ENCODE results near the gene MOGAT1. TPM values are rescaled to one million over a fixed set of nuclear protein-coding genes. Genes with fewer than 3 reads are reported as not detected.

The MOGAT1 gene
- total and polyA plus RNA-seq, 2 of the 13 experiments (the other 11 are each of a cell fraction or from before 2014, with no cell fraction given) = 0.98 to 4.3 TPM

- TF ChIP-seq CTCF (CRISPR knock-in tag; IDR thresholded peaks at IDR 0.05) = peak; percentile 24; the same call in 1 of the 2 replicates
- peak; percentile 74 for TF ChIP-seq CBX1 (IDR thresholded peaks at IDR 0.05; ENCODE audit: low read depth)
- no peak; the same call in 1 of the 2 replicates for TF ChIP-seq ZNF350 (CRISPR knock-in tag; IDR thresholded peaks at IDR 0.05; ENCODE audit: borderline replicate concordance, low read depth)
- TF ChIP-seq HNRNPUL1 (IDR thresholded peaks at IDR 0.05; ENCODE audit: low read depth, low read length) = peak; percentile 41; the same call in 1 of the 2 replicates
- TF ChIP-seq PCBP1 (IDR thresholded peaks at IDR 0.05; ENCODE audit: borderline replicate concordance, low read depth, low read length) = no peak
- peak; percentile 72; the same call in 1 of the 2 replicates for TF ChIP-seq RAD21 (CRISPR knock-in tag; IDR thresholded peaks at IDR 0.05)
- peak; percentile 71; the same call in 1 of the 2 replicates for TF ChIP-seq MEIS2 (CRISPR knock-in tag; IDR thresholded peaks at IDR 0.05)
- 0 out of 2 replicates have a peak, but pooled peaks have one; percentile 53 for TF ChIP-seq ZNF879 (CRISPR knock-in tag; IDR thresholded peaks at IDR 0.05)
- TF ChIP-seq SMC3 (IDR thresholded peaks at IDR 0.05; ENCODE audit: low read length) = no peak
- TF ChIP-seq, protein P1, sequence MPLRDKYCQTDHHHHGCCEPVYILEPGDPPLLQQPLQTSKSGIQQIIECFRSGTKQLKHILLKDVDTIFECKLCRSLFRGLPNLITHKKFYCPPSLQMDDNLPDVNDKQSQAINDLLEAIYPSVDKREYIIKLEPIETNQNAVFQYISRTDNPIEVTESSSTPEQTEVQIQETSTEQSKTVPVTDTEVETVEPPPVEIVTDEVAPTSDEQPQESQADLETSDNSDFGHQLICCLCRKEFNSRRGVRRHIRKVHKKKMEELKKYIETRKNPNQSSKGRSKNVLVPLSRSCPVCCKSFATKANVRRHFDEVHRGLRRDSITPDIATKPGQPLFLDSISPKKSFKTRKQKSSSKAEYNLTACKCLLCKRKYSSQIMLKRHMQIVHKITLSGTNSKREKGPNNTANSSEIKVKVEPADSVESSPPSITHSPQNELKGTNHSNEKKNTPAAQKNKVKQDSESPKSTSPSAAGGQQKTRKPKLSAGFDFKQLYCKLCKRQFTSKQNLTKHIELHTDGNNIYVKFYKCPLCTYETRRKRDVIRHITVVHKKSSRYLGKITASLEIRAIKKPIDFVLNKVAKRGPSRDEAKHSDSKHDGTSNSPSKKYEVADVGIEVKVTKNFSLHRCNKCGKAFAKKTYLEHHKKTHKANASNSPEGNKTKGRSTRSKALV (CRISPR knock-in tag; IDR thresholded peaks at IDR 0.05) = peak; percentile 99
- TF ChIP-seq, protein P2, sequence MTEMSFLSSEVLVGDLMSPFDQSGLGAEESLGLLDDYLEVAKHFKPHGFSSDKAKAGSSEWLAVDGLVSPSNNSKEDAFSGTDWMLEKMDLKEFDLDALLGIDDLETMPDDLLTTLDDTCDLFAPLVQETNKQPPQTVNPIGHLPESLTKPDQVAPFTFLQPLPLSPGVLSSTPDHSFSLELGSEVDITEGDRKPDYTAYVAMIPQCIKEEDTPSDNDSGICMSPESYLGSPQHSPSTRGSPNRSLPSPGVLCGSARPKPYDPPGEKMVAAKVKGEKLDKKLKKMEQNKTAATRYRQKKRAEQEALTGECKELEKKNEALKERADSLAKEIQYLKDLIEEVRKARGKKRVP (CRISPR knock-in tag; IDR thresholded peaks at IDR 0.05) = no peak; a peak in 2 of 4 replicates
- TF ChIP-seq ATF7-NPFF (CRISPR knock-in tag; IDR thresholded peaks at IDR 0.05; ENCODE audit: low read depth) = peak; percentile 97
- TF ChIP-seq ZFAT (CRISPR knock-in tag; conservative IDR thresholded peaks at IDR 0.05) = no peak; the same call in 1 of the 2 replicates
- peak; percentile 17; the same call in 1 of the 2 replicates for TF ChIP-seq MIER2 (CRISPR knock-in tag; IDR thresholded peaks at IDR 0.05)
- no peak; the same call in 1 of the 2 replicates for TF ChIP-seq SP2 (CRISPR knock-in tag; IDR thresholded peaks at IDR 0.05)
- TF ChIP-seq CHCHD3 (CRISPR knock-in tag; IDR thresholded peaks at IDR 0.05) = peak; percentile 97
- TF ChIP-seq JUN (CRISPR knock-in tag; IDR thresholded peaks at IDR 0.05) = peak; percentile 22; the same call in 1 of the 2 replicates
- TF ChIP-seq ZNF552 (CRISPR knock-in tag; IDR thresholded peaks at IDR 0.05; ENCODE audit: borderline replicate concordance) = peak; percentile 73; the same call in 1 of the 2 replicates
- TF ChIP-seq ZNF878 (CRISPR knock-in tag; IDR thresholded peaks at IDR 0.05) = peak; percentile 85; the same call in 1 of the 2 replicates
- TF ChIP-seq HNF4A (CRISPR knock-in tag; IDR thresholded peaks at IDR 0.05) = no peak; the same call in 1 of the 2 replicates
- TF ChIP-seq, protein P3, sequence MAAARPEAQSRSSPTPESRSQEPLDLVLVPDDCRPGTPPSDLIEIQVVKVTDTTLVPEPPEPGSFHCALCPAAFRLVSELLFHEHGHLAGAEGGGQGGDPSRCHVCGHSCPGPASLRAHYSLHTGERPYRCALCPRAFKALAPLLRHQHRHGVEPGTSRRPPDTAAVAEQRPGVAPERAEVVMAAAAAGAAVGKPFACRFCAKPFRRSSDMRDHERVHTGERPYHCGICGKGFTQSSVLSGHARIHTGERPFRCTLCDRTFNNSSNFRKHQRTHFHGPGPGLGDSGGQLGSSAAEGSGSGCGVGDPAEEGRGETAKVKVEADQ (CRISPR knock-in tag; IDR thresholded peaks at IDR 0.05; ENCODE audit: borderline replicate concordance) = peak; percentile 52; the same call in 1 of the 2 replicates
- TF ChIP-seq, protein P4, sequence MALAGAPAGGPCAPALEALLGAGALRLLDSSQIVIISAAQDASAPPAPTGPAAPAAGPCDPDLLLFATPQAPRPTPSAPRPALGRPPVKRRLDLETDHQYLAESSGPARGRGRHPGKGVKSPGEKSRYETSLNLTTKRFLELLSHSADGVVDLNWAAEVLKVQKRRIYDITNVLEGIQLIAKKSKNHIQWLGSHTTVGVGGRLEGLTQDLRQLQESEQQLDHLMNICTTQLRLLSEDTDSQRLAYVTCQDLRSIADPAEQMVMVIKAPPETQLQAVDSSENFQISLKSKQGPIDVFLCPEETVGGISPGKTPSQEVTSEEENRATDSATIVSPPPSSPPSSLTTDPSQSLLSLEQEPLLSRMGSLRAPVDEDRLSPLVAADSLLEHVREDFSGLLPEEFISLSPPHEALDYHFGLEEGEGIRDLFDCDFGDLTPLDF (CRISPR knock-in tag; IDR thresholded peaks at IDR 0.05) = peak; percentile 74; the same call in 1 of the 2 replicates
Observed at GRCh38 chr2:222671259-222672067, at the start of gene MOGAT1 (continued).

Data from HepG2 (cell line).